Measurements from ENCODE around the gene IDI2.

Gene IDI2

DNA sequence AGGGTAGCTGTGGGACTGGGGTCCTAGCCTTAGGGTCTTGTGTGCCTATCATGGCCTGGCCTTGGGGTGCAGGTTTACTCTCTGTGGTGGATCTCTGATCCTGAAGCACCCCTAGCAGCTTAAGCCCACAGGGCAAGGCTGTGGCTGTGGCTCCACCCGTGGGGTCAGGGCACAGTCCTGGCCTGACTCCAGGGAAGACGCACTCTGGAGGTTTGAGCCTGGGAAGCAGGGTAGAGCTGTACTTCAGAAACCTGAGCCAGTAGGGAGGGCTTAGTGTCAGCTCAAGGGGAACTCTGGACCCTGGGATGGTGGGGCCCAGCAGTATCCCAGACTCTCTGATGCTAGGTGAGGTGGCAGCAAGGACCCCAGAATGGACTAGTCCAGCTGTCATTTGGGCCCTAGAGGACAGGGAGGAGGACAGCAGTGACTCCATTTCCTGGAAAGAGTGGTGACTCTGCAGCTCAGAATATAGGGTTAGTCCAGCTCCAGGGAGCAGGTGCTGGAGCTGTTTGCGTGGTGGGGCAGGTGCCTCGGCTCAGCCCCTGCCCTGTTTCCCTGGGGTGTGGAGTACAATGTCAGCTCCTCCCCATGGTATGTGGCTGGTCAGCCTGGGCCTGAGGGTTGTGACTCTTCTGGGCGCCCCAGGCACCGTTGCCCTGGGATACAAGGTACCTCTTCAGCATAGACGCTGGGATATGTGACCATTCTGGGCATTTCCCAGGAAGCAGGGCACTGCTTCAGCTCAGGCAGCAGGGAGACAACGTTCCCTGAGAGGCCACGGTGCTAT, 21.6 kb downstream of the IDI2 start:
- DNase-seq: no peak

DNA sequence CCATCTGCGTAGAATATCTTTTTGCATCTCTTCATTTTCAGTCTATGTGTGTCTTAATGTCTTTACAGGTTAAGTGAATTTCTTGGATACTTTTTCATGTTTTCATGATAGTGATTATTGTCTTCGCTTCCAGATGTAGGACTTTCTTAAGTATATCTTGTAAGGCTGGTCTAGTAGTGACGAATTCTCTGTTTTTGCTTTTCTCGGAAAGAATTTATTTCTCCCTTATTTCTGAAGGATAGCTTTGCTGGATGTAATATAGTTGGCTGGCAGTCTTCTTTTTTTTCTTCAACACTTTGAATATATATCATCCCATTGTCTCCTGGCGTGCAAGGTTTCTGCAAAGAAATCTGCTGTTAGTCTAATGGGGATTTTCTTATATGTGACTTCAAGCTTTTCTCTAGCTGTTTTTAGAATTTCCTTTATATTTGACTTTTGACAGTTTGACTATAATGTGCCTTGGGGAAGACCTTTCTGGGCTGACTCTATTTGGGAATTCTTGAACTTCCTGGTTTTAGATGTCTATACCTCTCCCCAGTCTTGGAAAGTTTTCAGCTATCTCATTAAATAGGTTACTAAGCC, 23.1 kb downstream of the IDI2 start:
- peak in 1 of 3 experiments; percentile 1 for DNase-seq

DNA sequence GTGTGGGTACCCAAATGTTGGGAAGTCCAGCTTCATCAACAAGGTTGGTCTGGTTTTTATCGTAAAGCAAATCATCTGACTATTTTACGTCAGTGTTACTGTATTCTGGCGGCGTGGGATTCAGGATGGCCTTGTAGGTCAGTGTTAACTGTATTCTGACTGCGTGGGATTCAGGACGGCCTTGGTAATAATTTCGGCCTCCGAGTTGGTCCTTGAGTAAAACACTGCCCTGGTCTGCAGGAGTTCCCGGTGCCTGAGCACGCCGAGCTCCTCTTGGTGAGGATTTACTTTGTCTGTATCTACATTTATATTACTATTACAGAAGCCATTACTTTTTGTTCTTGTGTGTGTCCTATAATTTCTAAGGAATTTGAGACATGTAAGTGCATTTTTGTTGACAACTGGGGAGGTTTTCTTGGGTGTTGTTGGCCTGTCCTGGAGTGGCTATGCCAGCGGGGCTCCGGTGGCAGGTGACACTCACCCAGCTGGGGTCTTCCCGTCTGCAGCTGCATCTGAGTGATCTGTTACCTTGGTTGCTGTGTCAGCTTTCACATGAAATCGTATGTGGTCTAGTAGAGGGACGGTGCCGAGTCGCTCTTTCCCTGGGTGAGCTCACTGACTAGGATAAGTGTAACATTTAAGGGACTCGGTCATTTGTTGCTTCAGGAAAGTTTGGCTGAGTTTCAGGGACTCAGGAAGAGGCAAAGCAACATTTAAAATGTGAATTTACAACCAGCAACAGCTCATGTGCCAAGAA, 28.2 kb downstream of the IDI2 start:
- no peak for DNase-seq

DNA sequence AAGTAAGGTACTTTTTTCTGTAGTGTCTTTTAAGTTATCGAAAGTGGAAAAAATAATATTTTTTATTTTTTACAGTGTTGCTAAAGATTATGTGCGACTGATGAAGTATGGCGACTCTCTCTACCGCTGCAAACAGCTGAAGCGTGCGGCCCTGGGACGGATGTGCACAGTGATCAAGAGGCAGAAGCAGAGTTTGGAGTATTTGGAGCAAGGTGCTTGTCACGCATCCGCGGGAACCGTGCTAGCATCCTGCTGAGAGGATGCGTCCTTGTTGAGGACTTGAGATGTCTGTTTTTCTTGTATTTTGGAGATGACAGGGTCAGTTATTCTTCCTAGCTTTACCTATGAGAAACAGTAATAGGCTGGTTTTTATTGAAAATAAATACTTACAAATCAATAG, 29.6 kb downstream of the IDI2 start:
- DNase-seq: no peak

DNA sequence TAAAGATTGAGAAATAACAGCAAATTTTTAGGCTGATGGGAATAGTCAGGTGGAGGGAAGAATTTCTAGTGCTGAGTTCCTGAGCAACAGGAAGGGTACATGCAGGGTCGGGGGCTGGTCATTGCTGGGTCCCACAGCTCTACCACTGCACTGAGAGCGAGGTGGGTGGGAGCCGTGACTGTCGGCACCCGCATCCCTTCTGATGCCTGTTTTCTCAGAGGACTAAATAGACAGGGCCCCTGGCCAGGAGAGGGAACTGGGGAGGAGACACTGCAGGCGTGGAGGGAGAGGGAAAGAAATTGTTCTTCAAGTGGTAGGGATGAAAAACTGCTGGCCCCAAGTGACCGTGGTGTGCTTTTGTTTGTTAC, 30.1 kb downstream of the IDI2 start:
- DNase-seq: no peak

DNA sequence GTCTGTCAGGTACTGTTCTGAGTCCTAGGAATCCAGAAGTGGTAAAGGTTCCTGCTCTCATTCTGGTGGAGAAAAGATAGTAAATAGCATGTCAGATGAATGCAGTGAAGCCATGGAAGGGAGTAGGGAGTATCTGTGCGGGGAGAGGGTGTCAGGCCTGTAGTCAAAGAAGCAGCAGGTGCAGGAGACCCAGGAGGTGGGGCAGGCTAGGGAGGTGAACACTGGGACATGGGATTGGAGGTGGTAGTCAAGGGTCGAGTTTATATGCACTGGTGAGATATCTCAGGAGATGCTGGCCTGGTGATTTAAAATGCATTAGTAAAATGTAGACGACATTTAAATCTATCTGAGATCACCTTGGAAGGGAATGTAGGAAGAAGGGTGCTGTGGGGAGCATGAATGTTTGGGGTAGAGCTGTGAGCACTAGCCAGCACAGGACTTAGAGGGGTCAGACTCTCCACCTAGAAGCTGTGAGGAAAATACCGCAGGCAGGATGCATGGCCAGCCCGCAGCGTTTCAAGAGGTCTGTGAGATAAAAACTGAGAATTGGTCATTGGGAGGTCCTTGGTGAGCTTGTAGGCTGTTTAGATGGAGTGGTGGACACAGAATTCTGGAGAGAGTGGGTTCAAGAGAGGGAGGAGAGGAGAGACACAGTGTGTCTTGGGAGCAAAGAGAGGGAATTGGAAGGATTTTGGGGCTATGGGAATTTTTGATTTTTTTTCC, 30.7 kb downstream of the IDI2 start:
- DNase-seq: no peak

DNA sequence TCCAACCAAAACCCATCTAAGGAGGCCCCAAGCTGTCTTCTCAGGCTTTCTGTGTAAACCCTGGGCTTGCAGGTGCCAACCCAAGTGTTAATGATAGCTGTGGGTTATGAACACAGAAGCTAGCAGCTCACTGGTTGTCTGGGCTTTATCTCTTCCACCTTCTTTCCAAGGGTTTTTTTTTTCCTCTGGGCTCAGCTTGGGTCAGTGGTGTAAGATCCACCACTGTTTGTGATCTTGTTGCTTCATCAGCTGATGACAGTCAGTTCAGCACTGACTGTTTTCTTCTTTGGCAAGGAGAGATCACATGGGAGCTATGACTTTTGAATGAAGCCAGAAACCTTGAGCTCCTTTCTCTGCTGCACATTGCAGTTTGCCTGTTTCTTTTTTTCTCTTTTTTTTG, 32.8 kb downstream of the IDI2 start:
- no peak for DNase-seq

DNA sequence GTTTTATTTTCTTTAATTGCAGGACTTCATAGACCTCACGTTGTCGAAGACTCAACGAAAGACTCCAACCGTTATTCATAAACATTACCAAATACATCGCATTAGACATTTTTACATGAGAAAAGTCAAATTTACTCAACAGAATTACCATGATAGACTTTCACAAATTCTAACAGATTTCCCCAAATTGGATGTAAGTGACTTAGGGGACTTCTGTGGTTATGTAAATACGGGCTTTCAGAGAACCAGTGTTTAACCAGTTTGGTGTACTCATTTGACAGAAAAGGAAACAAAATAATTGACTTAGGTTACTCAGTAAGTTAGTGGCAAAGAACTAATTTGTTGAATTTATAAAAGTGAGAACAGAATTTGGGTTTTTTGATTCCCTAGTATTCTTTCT, 33.2 kb downstream of the IDI2 start:
- DNase-seq: no peak

DNA sequence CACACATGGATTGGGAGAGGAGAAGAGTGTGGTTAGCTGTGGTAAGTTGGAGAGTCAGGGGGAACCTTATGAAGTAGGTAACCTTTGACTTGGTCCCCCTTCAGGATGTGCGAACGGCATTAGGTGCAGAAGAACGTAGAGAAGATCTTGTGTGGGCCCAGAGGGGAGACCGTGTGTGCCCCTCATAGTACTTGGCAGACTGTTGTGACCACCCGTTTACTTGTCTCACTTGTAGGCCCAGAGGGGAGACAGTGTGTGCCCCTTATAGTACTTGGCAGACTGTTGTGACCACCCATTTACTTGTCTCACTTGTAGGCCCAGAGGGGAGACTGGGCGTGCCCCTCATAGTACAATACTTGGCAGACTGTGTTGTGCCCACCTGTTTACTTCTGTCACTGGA, 34.9 kb downstream of the IDI2 start:
- DNase-seq: no peak

DNA sequence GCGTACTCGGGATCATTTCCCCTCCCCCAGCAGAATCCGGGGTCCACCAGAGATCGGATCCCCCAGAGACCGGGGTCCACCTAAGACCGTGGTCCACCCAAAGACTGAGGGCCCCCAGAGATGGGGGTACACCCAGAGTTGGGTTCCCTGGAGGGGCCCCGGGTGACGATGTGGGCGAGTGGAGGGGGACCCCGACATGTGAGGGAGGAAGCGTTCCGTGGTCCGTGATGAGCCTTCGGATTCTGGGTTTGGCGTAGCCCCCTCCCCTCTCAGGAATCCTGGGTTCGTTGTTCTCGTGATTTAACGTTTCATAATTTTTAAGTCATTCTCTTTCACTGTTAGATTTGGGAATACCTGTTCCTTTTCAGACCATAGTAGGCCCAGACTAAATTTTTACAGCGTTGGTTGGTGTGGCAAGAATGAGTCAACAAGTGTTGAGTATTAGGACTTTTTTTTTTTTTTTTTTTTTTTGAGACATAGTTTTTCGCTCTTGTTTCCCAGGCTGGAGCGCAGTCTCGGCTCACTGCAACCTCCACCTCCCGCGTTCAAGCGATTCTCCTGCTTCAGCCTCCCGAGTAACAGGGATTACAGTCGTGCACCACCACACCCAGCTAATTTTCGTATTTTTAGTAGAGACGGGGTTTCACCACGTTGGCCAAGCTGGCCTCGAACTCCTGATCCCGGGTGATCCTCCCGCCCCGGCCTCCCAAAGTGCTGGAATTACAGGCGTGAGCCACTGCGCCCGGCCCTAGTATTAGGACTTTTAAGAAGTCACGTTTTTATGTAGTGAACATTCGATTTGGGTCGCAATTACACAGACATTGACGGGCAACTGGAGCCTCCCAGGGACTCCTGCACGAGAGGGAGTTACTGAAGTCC, 36.8 kb downstream of the IDI2 start:
- peak in 1 of 3 experiments; percentile 39 for DNase-seq

GRCh38 chr10:987870-988666, 37.6 kb downstream of the IDI2 start, which contains the start of gene GTPBP4:
GTPBP4 (plus strand) TSS chr10:988434; CDS start chr10:988480, 46 bp downstream.
- DNase-seq: peak; percentile 88 to 96 (median 95)

- no peak for DNase-seq
Observed at GRCh38 chr10:987620-987869, 38.1 kb downstream of the IDI2 start.

- peak in 1 of 3 experiments; percentile 15 for DNase-seq
Observed at GRCh38 chr10:986881-987619, 38.6 kb downstream of the IDI2 start.

DNA sequence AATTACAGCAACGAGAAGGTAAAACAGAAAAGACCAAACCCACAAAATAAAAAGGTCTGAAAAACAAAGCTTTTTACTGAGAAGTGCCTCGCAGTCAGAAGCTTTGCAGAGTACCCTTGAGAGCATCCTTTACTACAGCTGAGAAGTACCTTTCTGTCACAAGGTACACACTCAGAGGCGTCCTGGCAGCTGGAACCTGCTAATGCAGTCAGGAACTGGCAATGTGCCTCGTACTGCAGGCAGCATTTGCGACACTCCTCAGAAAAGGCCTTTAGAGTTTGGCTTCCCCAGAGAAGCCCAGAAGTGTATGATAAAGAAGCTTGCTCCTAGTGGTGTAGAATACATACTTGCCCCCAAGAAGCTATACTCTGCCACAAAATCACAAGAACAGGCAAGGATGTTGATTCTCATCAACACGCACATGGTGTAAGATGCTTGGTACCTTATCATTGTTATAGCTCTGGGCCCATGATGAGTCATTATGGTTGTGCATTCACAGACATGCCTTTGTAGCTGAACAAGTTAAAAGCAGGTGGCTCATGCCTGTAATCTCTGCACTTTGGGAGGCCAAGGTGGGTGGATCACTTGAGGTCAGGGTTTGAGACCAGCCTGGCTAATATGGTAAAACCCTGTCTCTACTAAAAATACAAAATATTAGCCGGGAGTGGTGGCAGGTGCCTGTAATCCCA, 39.4 kb downstream of the IDI2 start:
- peak in 2 of 3 experiments; percentile 34 to 78 for DNase-seq

GRCh38 chr10:985361-985760, 40.3 kb downstream of the IDI2 start:
- DNase-seq: no peak

DNA sequence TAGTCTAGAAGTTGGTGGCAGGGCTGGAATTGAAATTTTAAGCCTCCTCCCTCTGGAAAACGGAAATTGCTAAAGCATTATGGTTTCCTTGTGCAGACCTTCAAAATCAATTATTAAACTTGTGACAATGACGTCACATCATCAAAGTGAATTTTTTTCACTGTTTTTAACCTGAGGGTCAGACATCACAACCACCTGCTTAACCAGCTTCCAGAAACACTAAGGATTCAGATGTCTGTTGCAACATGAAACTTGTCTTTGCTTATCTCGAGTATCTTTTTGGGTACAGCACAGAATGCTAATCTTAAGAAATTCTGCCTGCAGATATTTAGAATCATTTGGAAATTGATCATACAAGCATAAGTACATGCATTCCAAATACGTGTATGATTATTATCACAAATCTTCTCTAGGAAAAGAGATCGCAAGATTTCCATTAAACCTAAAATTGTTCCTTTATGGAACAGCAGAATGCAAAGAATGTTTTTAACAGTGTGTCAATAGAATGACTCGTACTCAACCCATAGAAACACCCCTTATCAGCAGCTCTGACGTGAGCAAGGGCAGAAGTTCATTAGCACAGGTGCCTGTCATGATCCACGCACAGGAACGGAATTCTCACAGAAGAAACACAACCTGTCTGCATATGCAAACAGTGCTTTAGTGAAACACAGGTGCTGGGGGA, 41.5 kb downstream of the IDI2 start:
- DNase-seq: no peak

GRCh38 chr10:983401-983800, 42.3 kb downstream of the IDI2 start:
- no peak for DNase-seq

DNA sequence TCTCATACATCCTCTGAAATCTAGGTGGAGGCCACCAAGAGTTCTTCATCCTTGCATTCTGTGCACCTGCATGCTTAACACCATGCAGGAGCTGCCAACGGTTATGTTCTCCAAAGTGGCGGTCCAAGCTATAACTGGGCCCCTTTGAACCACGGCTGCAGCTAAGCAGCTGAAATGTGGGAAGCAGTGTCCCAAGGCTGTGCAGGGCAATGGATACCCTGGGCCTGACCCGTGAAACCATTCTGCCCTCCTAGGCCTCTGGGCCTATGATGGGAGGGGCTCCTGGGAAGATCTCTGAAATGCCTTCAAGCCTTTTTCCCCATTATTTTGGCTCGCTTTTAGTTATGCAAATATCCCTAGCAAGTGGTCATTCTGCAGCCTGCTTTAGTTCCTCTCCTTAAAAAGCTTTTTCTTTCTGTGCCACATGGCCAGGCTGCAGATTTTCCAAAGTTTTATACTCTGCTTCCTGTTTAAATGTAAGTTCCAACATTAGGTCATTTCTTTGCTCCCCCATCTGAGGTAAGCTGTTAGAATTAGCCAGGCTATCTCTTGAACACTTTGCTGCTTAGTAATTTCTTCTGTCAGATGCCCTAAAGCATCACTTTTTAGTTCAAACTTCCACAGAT, 45.1 kb downstream of the IDI2 start:
- DNase-seq: no peak

DNA sequence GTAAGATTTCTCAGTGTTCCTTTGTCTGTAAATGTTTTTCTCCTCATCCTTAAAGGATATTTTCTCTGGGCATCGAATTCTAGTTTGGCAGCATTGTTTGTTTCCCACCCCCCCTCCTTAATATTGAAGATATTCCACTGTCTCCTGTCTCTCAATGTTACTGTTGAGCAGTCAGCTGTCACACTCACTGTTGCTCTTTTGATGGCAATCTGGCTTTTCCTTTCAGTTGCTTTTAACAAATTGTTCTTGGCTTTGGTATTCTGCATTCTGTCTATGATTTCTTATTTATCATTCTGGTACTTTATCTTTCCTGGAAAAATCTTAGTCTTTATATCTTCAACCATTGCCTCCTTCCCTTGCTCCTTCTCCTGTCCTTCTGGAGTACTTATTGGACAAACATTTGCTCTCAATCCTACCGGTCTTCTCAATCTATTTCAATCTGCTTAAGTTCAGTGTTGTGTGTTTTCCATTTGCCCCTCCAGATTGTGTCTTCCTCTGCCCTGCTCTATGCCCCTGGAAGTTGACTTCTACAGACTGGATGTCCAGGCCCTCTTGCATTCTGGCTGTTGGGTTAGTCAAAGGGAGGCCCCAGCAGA, 46.7 kb downstream of the IDI2 start:
- DNase-seq: peak in 1 of 3 experiments; percentile 2
